Epithelial cell of proximal tubule (primary cell): Measurements from ENCODE around the gene ACP5. TPM values are rescaled to one million over a fixed set of nuclear protein-coding genes. Genes with fewer than 3 reads are reported as not detected.
A peak's percentile ranks its signal among the peaks of the same experiment; 100 is the strongest.
"Not testable (repeated sequence)": the region's sequence is repeated elsewhere in the genome, so short reads cannot be mapped to it uniquely, and the experiment has no call there.

ENCODE experiments used
- DNase-seq: peaks from one replicate; pipeline ENCODE4 v3.0.0-alpha.2; 2011; ENCODE audit warnings: low read depth
- H3K4me3 ChIP-seq: 2 replicates; pipeline ENCODE4 v1.5.1; 2011; ENCODE audit warnings: low read depth, mild to moderate bottlenecking, low read length
- CTCF ChIP-seq: conservative IDR thresholded peaks from 2 replicates; pipeline ENCODE4 v1.5.1; 2012; ENCODE audit warnings: low read depth, mild to moderate bottlenecking, low read length
- total RNA-seq: library from RNA; depleted of rRNA; stranded (reverse); fragments of >200 nt; gene quantifications from 2 replicates; pipeline ENCODE4 v1.2.3, GENCODE V29; 2015

The ACP5 gene
- total RNA-seq, result 3.3 and 4.4 TPM in 2 replicates

GRCh38 chr19:11577451-11578257, at the start of gene ACP5:
Gene ACP5, minus strand, starts transcription at chr19:11577645. Its CDS starts 328 bp downstream, at chr19:11577317.
- no peak for DNase-seq
- peak within 1 kb of the TSS; percentile 50 for H3K4me3 ChIP-seq
- no peak for TF ChIP-seq CTCF

DNA sequence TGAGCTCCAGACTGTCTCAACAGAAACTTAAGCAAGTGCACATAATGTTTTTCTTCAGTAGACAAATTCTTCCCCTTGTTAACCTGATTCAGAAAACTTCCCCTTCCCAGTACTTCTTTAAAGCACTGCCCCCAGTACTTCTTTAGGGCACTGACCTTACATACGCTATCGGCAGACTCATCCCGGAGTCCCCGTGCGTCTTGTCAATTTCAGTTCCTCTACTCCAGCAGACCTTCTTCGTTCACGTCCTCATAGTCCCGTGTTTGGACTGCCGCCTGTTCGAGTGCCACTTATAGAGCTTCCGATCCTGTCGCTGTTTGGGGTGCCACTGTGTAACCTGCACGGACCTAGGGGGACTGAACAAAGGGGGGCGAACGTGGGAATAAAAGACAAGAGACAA, 48.8 kb upstream of the ACP5 start:
- no peak for TF ChIP-seq CTCF
- no peak overlapping the region for H3K4me3 ChIP-seq
- DNase-seq, result no peak

GRCh38 chr19:11624069-11624463, 46.6 kb upstream of the ACP5 start:
- peak overlapping the region; percentile 47 for H3K4me3 ChIP-seq
- peak; percentile 49 for DNase-seq
- TF ChIP-seq CTCF, result no peak

DNA sequence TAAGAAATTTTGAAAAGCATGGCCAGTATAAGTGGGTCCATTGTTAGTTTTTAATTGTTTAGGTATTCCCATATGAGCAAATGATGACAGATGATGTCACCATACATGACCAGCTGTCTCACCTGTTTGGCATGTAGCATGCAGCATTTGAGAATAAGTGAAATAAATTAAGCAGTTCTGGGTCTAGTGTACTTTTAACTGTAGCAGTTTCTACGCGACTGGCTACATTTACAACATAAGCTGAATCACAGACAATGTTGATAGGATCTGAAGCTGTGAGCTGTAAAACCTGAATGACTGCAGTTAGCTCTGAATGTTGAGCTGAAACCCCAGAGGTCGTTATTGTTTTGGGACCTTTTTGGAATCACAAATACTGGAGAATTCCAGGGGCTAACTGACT, 45.0 kb upstream of the ACP5 start:
- not testable (repeated sequence) for DNase-seq, H3K4me3 ChIP-seq

GRCh38 chr19:11620553-11620952, 43.1 kb upstream of the ACP5 start:
- DNase-seq, result no peak
- H3K4me3 ChIP-seq, result no peak overlapping the region
- TF ChIP-seq CTCF, result no peak

DNA sequence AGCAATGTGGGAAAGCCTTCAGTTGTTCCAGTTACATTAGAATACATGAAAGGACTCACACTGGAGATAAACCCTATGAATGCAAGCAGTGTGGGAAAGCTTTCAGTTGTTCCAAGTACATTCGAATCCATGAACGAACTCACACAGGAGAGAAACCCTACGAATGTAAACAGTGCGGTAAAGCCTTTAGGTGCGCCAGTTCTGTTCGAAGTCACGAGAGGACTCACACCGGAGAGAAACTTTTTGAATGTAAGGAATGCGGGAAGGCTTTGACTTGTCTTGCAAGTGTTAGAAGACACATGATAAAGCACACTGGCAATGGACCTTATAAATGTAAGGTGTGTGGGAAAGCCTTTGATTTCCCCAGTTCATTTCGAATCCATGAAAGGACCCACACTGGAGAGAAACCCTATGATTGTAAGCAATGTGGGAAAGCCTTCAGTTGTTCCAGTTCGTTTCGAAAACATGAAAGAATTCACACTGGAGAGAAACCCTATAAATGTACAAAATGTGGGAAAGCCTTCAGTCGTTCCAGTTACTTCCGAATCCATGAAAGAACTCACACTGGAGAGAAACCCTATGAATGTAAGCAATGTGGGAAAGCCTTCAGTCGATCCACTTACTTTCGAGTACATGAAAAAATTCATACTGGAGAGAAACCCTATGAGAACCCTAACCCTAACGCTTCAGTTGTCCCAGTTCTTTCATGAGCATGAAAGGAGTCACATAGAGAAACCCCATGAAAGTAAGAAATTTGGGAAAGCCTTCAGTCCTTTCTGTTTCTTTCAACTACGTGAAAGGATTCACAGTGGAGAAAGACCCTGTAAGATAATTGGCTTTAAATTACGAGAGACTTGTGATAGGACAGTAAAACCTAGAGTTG, 40.0 kb upstream of the ACP5 start:
- DNase-seq, result no peak
- no peak overlapping the region for H3K4me3 ChIP-seq
- no peak for TF ChIP-seq CTCF

DNA sequence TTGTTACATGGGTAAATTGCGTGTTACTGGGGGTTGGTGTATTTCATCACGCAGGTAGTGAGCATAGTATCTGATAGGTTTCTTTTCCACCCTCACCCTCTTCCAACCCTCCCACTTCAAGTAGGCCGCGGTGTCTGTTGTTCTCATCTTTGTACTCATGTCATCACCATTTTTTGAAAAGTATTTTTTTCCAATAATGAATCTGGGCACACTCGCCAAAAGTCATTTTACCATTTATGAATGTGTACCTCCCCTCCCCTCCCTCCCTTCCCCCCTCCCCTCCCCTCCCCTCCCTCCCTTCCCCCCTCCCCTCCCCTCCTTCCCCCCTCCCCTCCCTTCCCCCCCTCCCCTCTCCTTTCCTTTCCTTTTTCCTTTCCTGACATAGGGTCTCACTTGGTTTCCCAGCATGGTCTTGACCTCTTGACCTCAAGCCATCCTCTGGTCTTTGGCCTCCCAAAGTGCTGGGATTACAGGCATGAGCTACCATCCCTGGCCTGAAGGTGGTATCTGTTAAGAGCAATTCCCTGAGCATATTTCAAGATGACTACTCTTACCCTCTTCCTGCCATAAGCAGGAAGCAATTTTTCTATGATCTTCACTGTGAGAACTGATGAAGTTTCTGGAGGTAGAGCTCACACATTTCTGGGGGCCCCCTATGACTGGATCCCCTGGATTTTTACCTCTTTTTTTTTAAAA, 35.5 kb upstream of the ACP5 start:
- DNase-seq, result no peak
- H3K4me3 ChIP-seq, result no peak overlapping the region
- no peak for TF ChIP-seq CTCF
